Ascending aorta (tissue), 2 donors: ENCODE results near the gene NTSR1. TPM values are rescaled to one million over a fixed set of nuclear protein-coding genes. Genes with fewer than 3 reads are reported as not detected.

ENCODE experiments used
- DNase-seq, 2 donors: peaks; one replicate each; pipeline ENCODE4 v3.0.0-alpha.2; 2019; ENCODE audit warnings: low spot score in 2 of 2
- H3K27ac ChIP-seq, 2 donors: fragments of 200-600 bp; sonication (generic); one replicate each; pipeline ENCODE4 v1.5.1; 2016 to 2017; ENCODE audit warnings: mild to moderate bottlenecking in 1 of 2
- H3K27me3 ChIP-seq: fragments of 200-600 bp; sonication (generic); one replicate; pipeline ENCODE4 v1.5.1; 2017
- H3K36me3 ChIP-seq, 2 donors: fragments of 200-600 bp; sonication (generic); one replicate each; pipeline ENCODE4 v1.5.1; 2016
- H3K4me1 ChIP-seq, 2 donors: fragments of 200-600 bp; sonication (generic); one replicate each; pipeline ENCODE4 v1.5.1; 2016 to 2017; ENCODE audit warnings: mild to moderate bottlenecking in 1 of 2
- H3K4me3 ChIP-seq, 2 donors: fragments of 200-600 bp; sonication (generic); one replicate each; pipeline ENCODE4 v1.5.1; 2016 to 2017; ENCODE audit warnings: mild to moderate bottlenecking in 1 of 2
- H3K9me3 ChIP-seq, 2 donors: fragments of 200-600 bp; sonication (generic); one replicate each; pipeline ENCODE4 v1.5.1; 2016
- intact Hi-C: fragments of 100-400 bp; cut with DNase I; formaldehyde crosslinking; loops from one replicate; pipeline ENCODE4 v1.15.1; 2023
- total RNA-seq: library from RNA; depleted of rRNA; stranded (reverse); fragments of >200 nt; gene quantifications from one replicate; pipeline ENCODE4 v1.1.0, GENCODE V29; 2016
- TF ChIP-seq, protein P1 (sequence below), 3 experiments: fragments of 200-600 bp in 2 of 3; fragments of 450-650 bp in 1 of 3; sonication (generic) in 2 of 3; IDR thresholded peaks; one replicate each; pipeline ENCODE4 v1.5.1; 2016 to 2019; ENCODE audit warnings: antibody characterized with exemption in 3 of 3, mild to moderate bottlenecking in 1 of 3, moderate library complexity in 1 of 3

Gene NTSR1
- total RNA-seq, 1 donor from 2014 or later, result not detected

DNA sequence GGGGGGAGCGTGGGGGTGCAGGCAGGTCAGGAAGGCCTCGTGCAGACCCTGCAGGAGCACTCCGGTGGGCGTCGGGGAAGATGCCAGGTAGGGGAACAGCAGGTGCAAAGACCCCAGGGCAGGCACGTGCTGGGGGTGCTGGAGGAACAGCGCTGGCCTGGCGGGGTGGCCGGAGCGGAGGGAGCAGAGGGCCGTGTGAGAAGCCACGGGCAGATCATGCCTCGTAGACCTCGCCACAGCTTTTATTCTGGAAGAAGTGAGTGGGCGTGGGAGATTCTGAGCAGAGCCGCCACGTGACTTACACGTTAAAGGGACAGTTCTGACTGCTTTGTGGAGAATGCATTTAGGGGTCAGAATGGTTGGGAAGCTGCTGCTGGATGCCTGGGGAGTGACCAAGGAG, 9.3 kb downstream of the NTSR1 start:
- Histone ChIP-seq H3K4me3 (no peak overlapping the region), H3K27me3 (no peaks in the 10 kb centered on the region), H3K27ac (no peak overlapping the region), H3K9me3 (peaks cover 0 to 8% of the 10 kb centered on the region in 2 donors), H3K4me1 (no peaks in the 10 kb centered on the region), H3K36me3 (no peaks in the 10 kb centered on the region)
- intact Hi-C loops, result no loop called here
- TF ChIP-seq, protein P1, sequence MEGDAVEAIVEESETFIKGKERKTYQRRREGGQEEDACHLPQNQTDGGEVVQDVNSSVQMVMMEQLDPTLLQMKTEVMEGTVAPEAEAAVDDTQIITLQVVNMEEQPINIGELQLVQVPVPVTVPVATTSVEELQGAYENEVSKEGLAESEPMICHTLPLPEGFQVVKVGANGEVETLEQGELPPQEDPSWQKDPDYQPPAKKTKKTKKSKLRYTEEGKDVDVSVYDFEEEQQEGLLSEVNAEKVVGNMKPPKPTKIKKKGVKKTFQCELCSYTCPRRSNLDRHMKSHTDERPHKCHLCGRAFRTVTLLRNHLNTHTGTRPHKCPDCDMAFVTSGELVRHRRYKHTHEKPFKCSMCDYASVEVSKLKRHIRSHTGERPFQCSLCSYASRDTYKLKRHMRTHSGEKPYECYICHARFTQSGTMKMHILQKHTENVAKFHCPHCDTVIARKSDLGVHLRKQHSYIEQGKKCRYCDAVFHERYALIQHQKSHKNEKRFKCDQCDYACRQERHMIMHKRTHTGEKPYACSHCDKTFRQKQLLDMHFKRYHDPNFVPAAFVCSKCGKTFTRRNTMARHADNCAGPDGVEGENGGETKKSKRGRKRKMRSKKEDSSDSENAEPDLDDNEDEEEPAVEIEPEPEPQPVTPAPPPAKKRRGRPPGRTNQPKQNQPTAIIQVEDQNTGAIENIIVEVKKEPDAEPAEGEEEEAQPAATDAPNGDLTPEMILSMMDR (IDR thresholded peaks at IDR 0.05), result no peak
- no peak for DNase-seq

- Histone ChIP-seq H3K4me3 (no peak overlapping the region), H3K27me3 (no peaks in the 10 kb centered on the region), H3K36me3 (no peaks in the 10 kb centered on the region), H3K4me1 (no peaks in the 10 kb centered on the region), H3K27ac (no peak overlapping the region), H3K9me3 (peaks cover 0 to 8% of the 10 kb centered on the region in 2 donors)
- TF ChIP-seq, protein P1 (IDR thresholded peaks at IDR 0.05), result no peak
- DNase-seq, result no peak
- intact Hi-C loops, result no loop called here
Observed at GRCh38 chr20:62718546-62718945, 9.9 kb downstream of the NTSR1 start.

- peaks cover 0 to 8% of the 10 kb centered on the region in 2 donors for H3K9me3 ChIP-seq
- no peaks in the 10 kb centered on the region for H3K4me1 ChIP-seq
- H3K27me3 ChIP-seq, result no peaks in the 10 kb centered on the region
- no peaks in the 10 kb centered on the region for H3K36me3 ChIP-seq
- TF ChIP-seq, protein P1 (IDR thresholded peaks at IDR 0.05), result no peak
- intact Hi-C loops, result no loop called here
- DNase-seq, result no peak
- no peak overlapping the region for H3K27ac ChIP-seq
- H3K4me3 ChIP-seq, result no peak overlapping the region
Observed at GRCh38 chr20:62719250-62719935, 10.8 kb downstream of the NTSR1 start.

DNA sequence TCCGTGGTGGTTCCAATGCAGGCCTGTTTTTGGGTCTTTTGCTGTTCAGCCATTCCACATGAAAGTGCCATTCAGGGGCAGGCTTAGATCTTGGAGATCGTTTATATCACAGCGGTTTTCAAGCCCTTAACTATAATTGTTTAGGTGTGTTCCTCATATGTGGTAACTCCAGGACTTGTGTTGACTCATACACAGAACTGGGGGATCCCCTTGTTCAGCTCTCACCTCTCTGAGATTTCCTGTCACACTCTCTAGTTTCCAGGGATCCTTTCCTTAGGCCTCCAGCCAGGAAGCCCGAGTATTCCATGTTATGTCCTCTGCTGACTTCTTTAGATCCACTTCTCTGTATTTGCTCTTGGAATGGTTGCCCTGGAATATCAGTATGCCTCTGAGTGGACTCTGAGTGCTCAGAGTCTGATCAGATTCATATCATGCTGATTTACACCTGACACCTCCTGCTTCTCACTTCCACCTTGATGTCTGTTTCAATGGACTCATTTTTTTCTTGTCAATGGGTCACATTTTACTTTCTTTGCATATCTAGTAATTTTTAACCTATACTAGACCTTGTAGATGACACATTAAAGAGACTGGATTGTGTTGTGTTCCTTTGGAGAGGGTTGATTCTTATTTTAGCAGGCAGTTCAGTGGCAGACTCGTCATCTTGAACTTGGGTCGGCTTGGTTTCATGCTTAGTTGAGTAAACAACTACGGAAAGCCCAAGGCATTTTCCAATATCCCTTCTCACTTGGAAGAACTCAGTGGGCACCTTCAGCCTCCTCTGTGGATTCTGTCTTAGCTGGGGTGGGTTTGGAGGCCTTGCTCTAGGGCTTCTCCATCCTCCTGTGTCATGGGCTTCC, 13.1 kb downstream of the NTSR1 start:
- intact Hi-C loops, result loop anchor here (10.0 kb wide), 1 partner anchor 1283 kb away; no protein-coding TSS in a partner anchor
- Histone ChIP-seq H3K27me3 (no peaks in the 10 kb centered on the region), H3K27ac (no peak overlapping the region), H3K4me1 (no peaks in the 10 kb centered on the region), H3K9me3 (peaks cover 0 to 8% of the 10 kb centered on the region in 2 donors), H3K4me3 (no peak overlapping the region), H3K36me3 (no peaks in the 10 kb centered on the region)
- TF ChIP-seq, protein P1 (IDR thresholded peaks at IDR 0.05), result no peak
- DNase-seq, result no peak

GRCh38 chr20:62722627-62723026, 14.0 kb downstream of the NTSR1 start:
- intact Hi-C loops, result loop anchor here (10.0 kb wide), 1 partner anchor 1282 kb away; no protein-coding TSS in a partner anchor
- H3K27ac ChIP-seq, result no peak overlapping the region
- H3K27me3 ChIP-seq, result no peaks in the 10 kb centered on the region

More at GRCh38 chr20:62722627-62723026, 14.0 kb downstream of the NTSR1 start:
- H3K4me3 ChIP-seq, result no peak overlapping the region
- no peaks in the 10 kb centered on the region for H3K4me1 ChIP-seq
- H3K36me3 ChIP-seq, result no peaks in the 10 kb centered on the region
- no peak for DNase-seq
- TF ChIP-seq, protein P1 (IDR thresholded peaks at IDR 0.05), result no peak
- H3K9me3 ChIP-seq, result peaks cover 0 to 8% of the 10 kb centered on the region in 2 donors
